ENCODE data around the gene PRRG2.

PRRG2 gene

DNA sequence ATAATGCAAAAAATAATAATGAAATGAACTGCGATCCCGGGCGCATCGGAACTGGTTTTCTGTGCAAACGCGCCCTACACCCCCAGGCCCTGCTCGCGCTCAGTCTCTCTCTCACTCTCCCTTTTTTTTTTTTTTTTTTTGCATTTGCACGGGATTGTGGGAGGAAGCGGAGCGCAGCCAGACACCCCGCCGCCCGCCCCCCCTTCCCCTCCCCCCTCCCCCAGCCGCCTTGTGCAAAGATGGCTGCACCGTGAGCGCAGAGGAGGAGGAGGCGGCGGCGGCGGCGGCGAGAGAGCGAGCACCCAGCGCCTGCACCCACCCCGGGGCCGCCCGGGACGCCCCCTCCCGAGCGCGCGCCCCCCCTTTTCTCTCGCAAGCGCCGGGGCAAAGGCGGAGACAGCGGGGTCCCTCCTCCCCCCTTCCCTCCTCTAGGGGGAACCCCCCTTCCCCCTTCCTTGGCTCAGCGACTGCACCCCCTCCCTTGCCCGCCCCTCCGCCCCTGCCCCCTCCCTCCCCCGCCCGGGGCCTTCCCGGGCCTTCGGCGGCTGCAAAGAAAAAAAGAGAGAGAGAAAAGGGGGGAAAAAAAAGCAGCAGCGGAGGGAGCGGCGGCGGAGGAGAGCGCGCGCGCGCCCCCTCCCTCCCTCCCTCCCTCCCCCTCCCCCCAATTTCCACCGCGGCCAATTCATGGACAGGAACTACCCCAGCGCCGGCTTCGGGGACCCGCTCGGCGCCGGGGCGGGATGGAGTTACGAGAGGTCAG lies 10.0 kb downstream of the PRRG2 start, which contains the start of gene PRR12:
Gene PRR12, plus strand, starts transcription at position 212 of the 760 bp plus-strand sequence. Its CDS starts 473 bp downstream, at position 685.
- TF ChIP-seq, protein P1, sequence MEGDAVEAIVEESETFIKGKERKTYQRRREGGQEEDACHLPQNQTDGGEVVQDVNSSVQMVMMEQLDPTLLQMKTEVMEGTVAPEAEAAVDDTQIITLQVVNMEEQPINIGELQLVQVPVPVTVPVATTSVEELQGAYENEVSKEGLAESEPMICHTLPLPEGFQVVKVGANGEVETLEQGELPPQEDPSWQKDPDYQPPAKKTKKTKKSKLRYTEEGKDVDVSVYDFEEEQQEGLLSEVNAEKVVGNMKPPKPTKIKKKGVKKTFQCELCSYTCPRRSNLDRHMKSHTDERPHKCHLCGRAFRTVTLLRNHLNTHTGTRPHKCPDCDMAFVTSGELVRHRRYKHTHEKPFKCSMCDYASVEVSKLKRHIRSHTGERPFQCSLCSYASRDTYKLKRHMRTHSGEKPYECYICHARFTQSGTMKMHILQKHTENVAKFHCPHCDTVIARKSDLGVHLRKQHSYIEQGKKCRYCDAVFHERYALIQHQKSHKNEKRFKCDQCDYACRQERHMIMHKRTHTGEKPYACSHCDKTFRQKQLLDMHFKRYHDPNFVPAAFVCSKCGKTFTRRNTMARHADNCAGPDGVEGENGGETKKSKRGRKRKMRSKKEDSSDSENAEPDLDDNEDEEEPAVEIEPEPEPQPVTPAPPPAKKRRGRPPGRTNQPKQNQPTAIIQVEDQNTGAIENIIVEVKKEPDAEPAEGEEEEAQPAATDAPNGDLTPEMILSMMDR (IDR thresholded peaks at IDR 0.05; ENCODE audit: insufficient read depth, low read length, poor library complexity, severe bottlenecking) = no peak
- H3K36me3 ChIP-seq (ENCODE audit: control insufficient read depth, insufficient read depth, low read length) = peaks cover 8% of the 10 kb centered on the region
- peak; percentile 85 for DNase-seq (ENCODE audit: extremely low read depth, insufficient read length)
- H3K4me3 ChIP-seq (replicated peaks; ENCODE audit: low read depth, low read length) = peak within 1 kb of the TSS; percentile 78
- no peaks in the 10 kb centered on the region for H3K27me3 ChIP-seq (replicated peaks; ENCODE audit: control insufficient read depth, insufficient read depth, low read length)

DNA sequence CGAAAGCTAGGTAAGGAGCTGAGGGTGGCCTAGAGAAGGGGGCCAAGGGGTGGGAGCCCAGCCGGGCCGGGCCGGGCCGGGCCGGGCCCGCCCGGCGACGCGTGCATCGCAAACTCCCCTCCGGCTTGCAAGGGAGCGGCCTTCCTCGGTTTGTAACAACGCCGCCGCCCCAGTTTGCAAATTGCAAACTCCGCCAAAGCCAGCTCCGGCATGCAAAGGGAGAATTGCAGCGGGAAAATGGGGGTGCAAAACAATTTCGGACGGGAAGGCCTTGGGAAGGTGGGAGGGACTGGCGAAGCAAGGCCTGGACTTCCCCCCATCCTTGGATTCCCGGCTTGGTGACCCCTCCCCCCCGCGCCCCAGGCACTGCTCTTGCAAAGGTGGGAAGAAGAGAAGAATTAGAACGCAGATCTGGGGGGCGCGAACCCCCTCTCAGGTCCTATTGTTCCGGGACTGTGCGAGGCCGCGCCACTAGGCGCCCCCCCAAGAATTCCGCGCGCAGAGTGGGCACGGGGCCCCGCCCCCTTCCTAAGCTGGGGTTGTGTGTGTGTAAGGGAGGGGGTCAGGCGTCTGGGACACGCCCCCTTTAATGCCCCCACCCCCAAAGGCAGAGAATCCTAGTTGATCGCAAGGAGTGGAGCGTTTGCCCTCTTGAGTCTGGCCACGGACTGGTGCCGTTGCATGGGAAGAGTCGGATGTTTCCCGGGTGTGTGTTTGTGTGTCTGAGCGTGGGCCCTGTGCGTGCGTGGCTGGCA lies 10.8 kb downstream of the PRRG2 start:
- H3K4me3 ChIP-seq (replicated peaks; ENCODE audit: low read depth, low read length) = peak overlapping the region; percentile 73
- TF ChIP-seq, protein P1 (IDR thresholded peaks at IDR 0.05; ENCODE audit: insufficient read depth, low read length, poor library complexity, severe bottlenecking) = no peak
- H3K27me3 ChIP-seq (replicated peaks; ENCODE audit: control insufficient read depth, insufficient read depth, low read length) = no peaks in the 10 kb centered on the region
- H3K36me3 ChIP-seq (ENCODE audit: control insufficient read depth, insufficient read depth, low read length) = peaks cover 12% of the 10 kb centered on the region
- DNase-seq (ENCODE audit: extremely low read depth, insufficient read length) = peak; percentile 74

DNA sequence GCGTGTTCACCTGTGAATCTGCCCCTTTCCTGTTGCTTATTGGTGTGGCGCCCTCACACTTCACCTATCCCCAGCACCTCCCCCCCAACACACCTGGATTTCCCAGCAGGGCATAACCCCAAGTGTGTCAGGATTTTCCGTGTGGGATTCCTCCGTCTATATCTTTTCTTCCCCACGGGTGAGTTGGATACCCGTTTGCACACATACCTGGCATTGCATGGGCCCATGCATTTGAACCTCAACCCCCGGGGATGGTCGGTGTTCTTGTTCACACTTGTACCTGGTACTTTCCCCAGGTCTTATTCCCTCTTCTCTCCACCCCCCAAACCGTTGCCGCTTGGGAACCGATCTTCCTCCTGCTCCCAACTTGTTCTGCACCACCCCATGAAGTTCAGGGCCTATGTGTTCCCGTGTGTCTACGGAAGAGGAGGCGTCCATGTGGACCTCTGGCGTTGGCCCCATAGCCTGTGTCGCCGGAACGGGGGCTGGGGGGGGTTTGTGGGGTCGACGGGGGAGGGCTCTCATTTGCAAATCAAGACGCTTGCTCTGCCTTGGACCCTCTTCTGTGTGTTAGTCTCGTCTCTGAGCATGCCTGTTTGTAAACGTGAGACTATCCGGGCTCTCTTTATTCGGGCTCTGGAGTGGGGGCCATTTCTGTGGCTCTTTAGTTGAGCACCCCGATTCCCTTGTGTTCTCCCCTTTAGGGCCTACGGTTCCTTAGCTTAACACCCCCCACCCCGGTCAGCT lies 11.5 kb downstream of the PRRG2 start:
- no peaks in the 10 kb centered on the region for H3K27me3 ChIP-seq (replicated peaks; ENCODE audit: control insufficient read depth, insufficient read depth, low read length)
- peaks cover 17% of the 10 kb centered on the region for H3K36me3 ChIP-seq (ENCODE audit: control insufficient read depth, insufficient read depth, low read length)
- H3K4me3 ChIP-seq (replicated peaks; ENCODE audit: low read depth, low read length) = peak overlapping the region; percentile 73
- DNase-seq (ENCODE audit: extremely low read depth, insufficient read length) = no peak
- TF ChIP-seq, protein P1 (IDR thresholded peaks at IDR 0.05; ENCODE audit: insufficient read depth, low read length, poor library complexity, severe bottlenecking) = no peak

DNA sequence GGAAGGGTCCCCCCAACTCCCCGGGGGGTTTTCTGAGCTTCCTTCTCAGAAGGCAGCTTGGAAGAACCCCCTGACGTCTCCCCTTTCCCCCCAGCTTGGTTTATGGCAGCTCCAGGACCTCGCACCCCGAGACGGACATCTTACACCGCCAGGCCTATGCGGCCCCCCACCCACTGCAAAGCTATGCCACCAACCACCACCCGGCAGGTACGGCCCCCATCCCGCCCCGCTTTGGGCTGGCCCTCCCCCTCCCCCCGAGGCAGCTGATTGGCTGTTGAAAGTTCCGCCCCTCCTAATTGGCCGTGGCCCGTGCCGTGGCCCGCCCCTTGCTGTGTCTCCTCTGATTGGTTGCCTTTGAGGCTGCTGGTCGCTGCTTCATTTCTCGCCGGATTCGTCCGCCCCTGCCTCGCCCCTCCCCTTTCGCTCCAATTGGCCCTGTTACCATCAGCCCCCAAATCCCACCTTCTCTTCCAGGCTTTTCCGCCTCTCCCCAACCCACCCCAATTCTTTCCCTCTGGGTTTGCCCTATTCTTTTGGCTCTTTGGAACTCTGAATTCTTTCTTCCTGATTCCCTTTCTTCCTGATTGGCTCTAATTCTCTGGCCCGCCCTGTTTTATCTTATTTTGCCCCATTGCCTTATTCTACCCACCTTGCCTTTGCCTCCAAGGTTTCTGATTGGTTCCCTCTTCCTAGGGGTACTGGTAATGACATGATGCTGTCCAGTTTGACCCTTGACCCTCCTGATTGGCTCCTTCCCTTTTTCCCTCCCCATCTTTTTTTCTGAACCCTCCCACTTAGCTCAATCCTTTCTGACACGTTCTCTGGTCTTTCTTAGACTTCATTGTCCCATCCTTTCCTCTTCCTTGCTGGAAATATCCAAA lies 12.4 kb downstream of the PRRG2 start:
- peak; percentile 90 for DNase-seq (ENCODE audit: extremely low read depth, insufficient read length)

More for the DNA sequence above, 12.4 kb downstream of the PRRG2 start:
- H3K4me3 ChIP-seq (replicated peaks; ENCODE audit: low read depth, low read length) = peak overlapping the region; percentile 73
- H3K36me3 ChIP-seq (ENCODE audit: control insufficient read depth, insufficient read depth, low read length) = peaks cover 18% of the 10 kb centered on the region
- no peaks in the 10 kb centered on the region for H3K27me3 ChIP-seq (replicated peaks; ENCODE audit: control insufficient read depth, insufficient read depth, low read length)
- TF ChIP-seq, protein P1 (IDR thresholded peaks at IDR 0.05; ENCODE audit: insufficient read depth, low read length, poor library complexity, severe bottlenecking) = no peak
